ENCODE measurements around the gene ZNF580. TPM values are rescaled to one million over a fixed set of nuclear protein-coding genes. Genes with fewer than 3 reads are reported as not detected.

Gene ZNF580
- total RNA-seq, 6 donors from 2014 or later, result 28.1 to 84.1 (median 38.0) TPM

GRCh38 chr19:55641426-55642152 is 787 bp downstream of the ZNF580 start:
- H3K27me3 ChIP-seq, result no peaks in the 10 kb centered on the region
- peak overlapping the region; percentile 74 to 96 (median 86) for H3K4me3 ChIP-seq
- peaks cover 56 to 84% (median 62%) of the 10 kb centered on the region in 4 donors for H3K4me1 ChIP-seq
- no peaks in the 10 kb centered on the region for H3K9me3 ChIP-seq
- ATAC-seq (ENCODE audit: low FRiP score in 2 of 2), result no peak
- TF ChIP-seq EP300 (IDR thresholded peaks at IDR 0.05) (no peak), POLR2AphosphoS5 (IDR thresholded peaks at IDR 0.05) (no peak), POLR2A (IDR thresholded peaks at IDR 0.05) (no peak), CTCF (IDR thresholded peaks at IDR 0.05) (no peak)
- DNase-seq, result no peak
- H3K36me3 ChIP-seq, result peaks cover 5 to 13% (median 12%) of the 10 kb centered on the region in 4 donors
- 1% methylated on average over 24 to 25 of the region's 25 CpGs for WGBS, 2 donors
- peak overlapping the region; percentile 88 to 94 (median 92) for H3K27ac ChIP-seq

GRCh38 chr19:55642153-55643002 is 1.6 kb downstream of the ZNF580 start:
- peak overlapping the region; percentile 77 to 94 (median 91) for H3K27ac ChIP-seq
- peaks cover 52 to 81% (median 62%) of the 10 kb centered on the region in 4 donors for H3K4me1 ChIP-seq
- H3K4me3 ChIP-seq, result peak overlapping the region; percentile 74 to 96 (median 86)
- no peaks in the 10 kb centered on the region for H3K9me3 ChIP-seq
- WGBS, 2 donors, result 0 to 1% methylated on average over 11 to 35 of the region's 65 CpGs
- H3K27me3 ChIP-seq, result no peaks in the 10 kb centered on the region
- TF ChIP-seq POLR2A (IDR thresholded peaks at IDR 0.05) (peak in 2 of 4 donors; percentile 13 to 39), EP300 (IDR thresholded peaks at IDR 0.05) (no peak)
- DNase-seq, result peak in 1 of 2 donors; percentile 89
- peaks cover 5 to 13% (median 12%) of the 10 kb centered on the region in 4 donors for H3K36me3 ChIP-seq
- no peak for ATAC-seq (ENCODE audit: low FRiP score in 2 of 2)

GRCh38 chr19:55643003-55643886 is 2.4 kb downstream of the ZNF580 start, which contains the start of gene ZNF581:
Gene ZNF581 (plus strand): TSS chr19:55643649. CDS start chr19:55644572, 923 bp downstream.
- no peaks in the 10 kb centered on the region for H3K9me3 ChIP-seq
- WGBS, 2 donors, result 2 to 3% methylated on average over 43 to 44 of the region's 56 CpGs
- no peaks in the 10 kb centered on the region for H3K27me3 ChIP-seq
- peak; percentile 73 to 95 for DNase-seq
- TF ChIP-seq CTCF (IDR thresholded peaks at IDR 0.05) (peak in 1 of 6 experiments; percentile 24), EP300 (IDR thresholded peaks at IDR 0.05) (peak in 1 of 4 donors; percentile 18), POLR2AphosphoS5 (IDR thresholded peaks at IDR 0.05) (peak; percentile 43 to 58), POLR2A (IDR thresholded peaks at IDR 0.05) (no peak)
- H3K4me1 ChIP-seq, result peaks cover 58 to 81% (median 60%) of the 10 kb centered on the region in 4 donors
- peak within 1 kb of the TSS; percentile 74 to 96 (median 86) for H3K4me3 ChIP-seq
- peak; percentile 73 to 78 for ATAC-seq (ENCODE audit: low FRiP score in 2 of 2)
- H3K27ac ChIP-seq, result peak within 1 kb of the TSS; percentile 77 to 94 (median 91)
- peaks cover 5 to 13% (median 11%) of the 10 kb centered on the region in 4 donors for H3K36me3 ChIP-seq

GRCh38 chr19:55643887-55644176 is 3.0 kb downstream of the ZNF580 start:
- no peak for ATAC-seq (ENCODE audit: low FRiP score in 2 of 2)
- DNase-seq, result no peak
- peak overlapping the region; percentile 77 to 94 (median 91) for H3K27ac ChIP-seq
- H3K9me3 ChIP-seq, result no peaks in the 10 kb centered on the region
- 1% methylated on average over 15 of the region's 15 CpGs for WGBS, 2 donors
- peak overlapping the region; percentile 74 to 96 (median 86) for H3K4me3 ChIP-seq
- TF ChIP-seq EP300 (IDR thresholded peaks at IDR 0.05), result no peak
- no peak for TF ChIP-seq CTCF (IDR thresholded peaks at IDR 0.05)
- no peak for TF ChIP-seq POLR2AphosphoS5 (IDR thresholded peaks at IDR 0.05)
- no peak for TF ChIP-seq POLR2A (IDR thresholded peaks at IDR 0.05)
- H3K36me3 ChIP-seq, result peaks cover 5 to 13% (median 8%) of the 10 kb centered on the region in 4 donors
- peaks cover 59 to 83% (median 63%) of the 10 kb centered on the region in 4 donors for H3K4me1 ChIP-seq
- H3K27me3 ChIP-seq, result no peaks in the 10 kb centered on the region

Measured in upper lobe of left lung (tissue), 6 donors.